CD4-positive, alpha-beta T cell treated with Interleukin-15 for 1 hour (primary cell): ENCODE measurements around the gene RNF133.
"Not testable (repeated sequence)": the region's sequence is repeated elsewhere in the genome, so short reads cannot be mapped to it uniquely, and the experiment has no call there.

ENCODE experiments used
- DNase-seq: peaks from one replicate; pipeline ENCODE4 v3.0.0-alpha.2; 2020

The RNF133 gene

DNA sequence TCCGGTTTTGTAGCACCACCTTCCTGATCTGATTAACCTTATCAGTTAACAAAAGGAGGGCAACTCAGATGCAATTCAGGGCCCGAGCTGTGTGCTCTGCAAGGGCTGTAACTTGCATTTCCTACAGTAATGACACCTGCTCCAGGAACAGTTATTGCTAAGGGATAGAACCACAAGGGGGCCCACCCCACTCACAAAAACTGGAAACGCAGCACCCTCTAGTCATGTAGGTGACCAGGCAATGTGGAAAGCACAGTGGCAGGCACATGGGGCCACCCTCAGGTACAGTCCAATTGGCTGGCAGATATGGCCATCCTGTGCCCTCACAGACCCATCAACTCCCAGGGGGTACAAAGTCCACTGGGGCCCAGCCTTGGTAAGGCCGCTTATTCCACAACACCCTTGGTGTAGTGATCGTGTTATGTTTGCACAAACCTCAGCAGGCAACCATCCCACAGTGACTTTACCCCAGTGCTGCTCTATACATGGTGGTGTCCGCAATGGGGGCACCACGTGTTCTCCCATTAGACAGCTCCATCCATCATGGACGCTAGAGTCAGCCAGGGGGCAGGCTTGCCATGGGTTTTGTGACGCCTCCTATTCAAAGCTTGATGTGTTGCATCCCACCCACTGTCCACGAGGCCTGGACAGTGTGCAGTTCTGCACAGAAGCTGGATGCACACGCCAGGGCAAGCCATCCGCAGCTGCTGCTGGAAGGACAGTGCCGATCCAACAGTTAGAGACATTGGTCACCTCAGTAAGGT, 9.4 kb downstream of the RNF133 start:
- no peak for DNase-seq

DNA sequence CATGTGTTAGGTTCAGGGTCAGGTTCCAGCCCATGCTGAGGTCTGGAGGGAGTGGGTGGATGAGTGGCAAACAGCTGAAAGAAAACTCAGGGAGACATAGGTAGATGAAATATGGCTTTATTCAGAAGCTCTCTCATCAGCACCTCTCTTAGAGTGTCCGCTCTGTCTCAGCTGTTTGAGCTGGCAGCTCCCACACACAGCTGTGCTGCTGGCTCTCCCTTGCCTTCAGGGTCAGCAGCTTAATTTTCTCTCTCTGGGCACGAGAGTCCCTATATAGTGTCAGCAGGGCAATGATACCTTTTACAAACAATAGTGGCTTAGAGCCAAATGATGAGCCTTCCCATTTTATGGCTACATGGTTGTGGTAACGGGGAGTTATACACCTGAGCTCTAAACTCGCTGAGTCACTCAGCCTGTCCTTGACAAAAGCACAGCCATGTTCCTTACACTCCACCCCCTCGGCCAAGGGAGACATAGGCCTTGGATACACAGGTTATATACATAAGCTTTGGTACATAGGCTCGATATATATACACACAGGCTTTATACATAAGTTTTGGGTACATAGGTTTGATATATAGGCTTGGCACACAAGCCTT, 10.4 kb downstream of the RNF133 start:
- no peak for DNase-seq

DNA sequence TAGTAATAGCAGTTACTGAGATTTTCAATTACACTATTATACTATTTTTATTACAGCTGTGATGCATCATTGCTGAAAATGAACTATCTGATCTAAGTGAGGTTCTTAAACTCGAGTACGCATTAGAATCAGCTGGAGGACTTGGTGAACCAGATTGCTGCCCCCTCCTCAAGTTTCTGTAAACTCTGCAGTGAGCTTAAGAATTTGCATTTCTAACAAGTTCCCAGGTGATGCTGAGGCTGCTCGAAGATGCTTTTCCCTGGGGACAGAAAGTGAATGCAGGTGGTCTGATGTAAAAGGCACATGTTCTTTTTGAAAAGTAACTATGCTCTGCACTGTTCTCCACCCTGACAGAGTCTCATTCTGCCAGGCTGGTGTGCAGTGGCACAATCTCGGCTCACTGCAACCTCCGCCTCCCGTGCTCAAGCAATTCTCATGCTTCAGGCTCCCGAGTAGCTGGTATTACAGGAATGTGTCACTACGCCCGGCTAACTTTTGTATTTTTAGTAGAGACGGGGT, 12.5 kb downstream of the RNF133 start:
- no peak for DNase-seq

DNA sequence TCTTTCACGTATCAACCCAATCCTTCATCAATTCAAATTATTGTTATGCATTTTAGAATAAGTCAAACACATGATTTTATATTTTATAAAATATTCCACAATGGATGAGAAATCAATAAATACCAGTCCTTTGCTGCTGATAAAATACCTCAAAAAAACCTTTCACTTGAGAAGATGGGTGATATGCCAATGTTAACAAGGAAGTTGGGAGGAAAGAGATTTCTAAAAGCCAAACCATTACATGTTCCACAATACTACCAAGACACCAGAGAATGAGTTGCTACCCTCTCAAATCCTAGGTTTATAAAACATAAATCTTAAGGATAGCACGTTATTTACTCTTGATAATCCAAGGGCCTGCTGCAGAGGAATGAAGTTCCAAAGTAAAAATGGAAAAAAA, 14.4 kb downstream of the RNF133 start:
- no peak for DNase-seq

- DNase-seq: no peak
These were observed 15.9 kb downstream of the RNF133 start for GRCh38 chr7:122682815-122683550.

GRCh38 chr7:122681186-122681585, 17.7 kb downstream of the RNF133 start:
- DNase-seq: not testable (repeated sequence)

DNA sequence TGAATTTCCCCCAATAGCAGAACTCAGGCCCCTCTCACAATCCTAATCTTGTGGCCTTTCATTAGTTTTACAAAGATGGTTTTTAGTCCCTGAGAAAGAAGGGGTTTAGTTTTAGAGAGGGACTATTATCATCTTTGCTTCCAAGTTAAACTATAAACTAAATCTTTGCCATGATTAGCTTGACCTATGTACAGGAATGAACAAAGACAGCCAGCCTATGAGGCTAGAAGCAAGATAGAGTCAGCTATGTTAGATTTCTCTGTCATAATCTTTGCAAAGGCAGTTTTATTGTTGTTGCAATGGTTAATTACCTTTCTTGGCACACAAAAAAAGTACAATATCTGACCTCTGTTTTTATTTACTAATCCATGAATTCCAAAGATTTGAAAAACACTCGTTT, 19.1 kb downstream of the RNF133 start:
- no peak for DNase-seq

- not testable (repeated sequence) for DNase-seq
These were observed 19.6 kb downstream of the RNF133 start for GRCh38 chr7:122679269-122679709.

GRCh38 chr7:122677149-122677548, 21.8 kb downstream of the RNF133 start:
- no peak for DNase-seq

- DNase-seq: no peak
These were observed 22.5 kb downstream of the RNF133 start for GRCh38 chr7:122676466-122676865.

- no peak for DNase-seq
These were observed 23.3 kb downstream of the RNF133 start for GRCh38 chr7:122675621-122676020.

GRCh38 chr7:122675011-122675410, 23.9 kb downstream of the RNF133 start:
- DNase-seq: no peak

GRCh38 chr7:122674502-122674901, 24.4 kb downstream of the RNF133 start:
- DNase-seq: no peak

DNA sequence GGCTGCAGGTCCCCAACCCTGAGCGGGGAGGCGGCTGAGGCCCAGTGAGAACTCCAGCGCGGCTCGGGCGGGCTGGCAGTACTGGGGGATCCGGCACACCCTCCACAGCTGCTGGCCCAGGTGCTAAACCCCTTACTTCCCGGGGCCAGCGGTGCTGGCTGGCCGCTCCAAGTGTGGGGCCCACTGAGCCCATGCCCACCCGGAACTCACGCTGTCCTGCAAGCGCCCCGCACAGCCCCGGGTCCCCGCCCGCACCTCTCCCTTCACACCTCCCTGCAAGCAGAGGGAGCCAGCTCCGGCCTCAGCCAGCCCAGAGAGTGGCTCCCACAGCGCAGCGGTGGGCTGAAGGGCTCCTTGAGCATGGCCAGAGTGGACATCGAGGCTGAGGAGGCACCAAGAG, 25.0 kb downstream of the RNF133 start:
- no peak for DNase-seq

DNA sequence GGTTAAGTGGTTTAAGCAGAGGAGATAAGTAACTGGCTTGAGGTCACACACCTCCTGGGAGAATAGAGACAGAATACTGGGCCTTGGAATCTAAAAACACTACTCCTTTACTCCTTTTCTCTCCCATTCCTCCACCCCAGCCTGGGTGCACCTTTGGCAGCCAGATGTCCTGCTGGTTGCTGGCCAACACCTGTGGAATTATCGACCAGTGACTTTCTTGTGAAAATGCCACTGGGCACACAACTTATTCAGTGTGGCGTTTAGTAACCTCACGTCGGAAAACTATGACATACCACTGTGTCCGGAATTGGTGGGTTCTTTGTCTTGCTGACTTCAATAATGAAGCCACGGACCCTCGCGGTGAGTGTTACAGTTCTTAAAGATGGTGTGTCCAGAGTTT, 26.4 kb downstream of the RNF133 start:
- DNase-seq: no peak

DNA sequence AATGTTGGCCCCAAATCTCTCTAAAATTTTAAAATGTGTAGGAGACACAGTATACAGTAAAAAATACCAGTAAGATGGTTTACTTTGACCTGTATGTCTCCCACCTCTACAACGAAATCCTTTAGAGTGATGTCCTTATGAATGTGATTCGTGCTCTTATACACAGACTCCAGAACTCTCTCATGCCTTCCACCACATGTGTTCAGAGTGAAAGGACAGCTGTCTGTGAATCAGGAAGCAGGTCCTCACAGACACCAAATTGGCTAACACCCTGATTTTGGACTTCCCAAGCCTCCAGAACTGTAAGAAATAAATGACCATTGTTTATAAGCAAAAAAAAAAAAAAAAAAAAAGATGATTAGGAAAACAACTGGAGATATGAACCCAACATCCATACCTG, 35.2 kb downstream of the RNF133 start:
- DNase-seq: no peak

DNA sequence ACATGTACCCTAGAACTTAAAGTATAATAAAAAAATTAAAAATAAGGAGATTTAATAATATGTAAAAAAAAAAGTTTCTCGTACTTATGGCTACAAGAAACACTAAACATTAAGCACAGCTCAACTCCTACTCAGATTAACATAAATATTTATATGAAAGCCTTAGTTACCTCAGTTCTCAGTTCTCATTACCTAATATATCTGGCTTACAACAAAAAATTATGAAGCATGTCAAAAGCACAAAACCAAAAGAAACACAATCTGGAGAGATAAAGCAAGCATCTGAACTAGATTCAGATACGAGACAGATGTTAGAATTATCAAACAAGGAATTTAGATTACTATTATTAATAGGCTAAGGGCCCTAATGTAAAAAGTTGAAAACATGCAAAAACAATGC, 40.1 kb downstream of the RNF133 start:
- DNase-seq: no peak

DNA sequence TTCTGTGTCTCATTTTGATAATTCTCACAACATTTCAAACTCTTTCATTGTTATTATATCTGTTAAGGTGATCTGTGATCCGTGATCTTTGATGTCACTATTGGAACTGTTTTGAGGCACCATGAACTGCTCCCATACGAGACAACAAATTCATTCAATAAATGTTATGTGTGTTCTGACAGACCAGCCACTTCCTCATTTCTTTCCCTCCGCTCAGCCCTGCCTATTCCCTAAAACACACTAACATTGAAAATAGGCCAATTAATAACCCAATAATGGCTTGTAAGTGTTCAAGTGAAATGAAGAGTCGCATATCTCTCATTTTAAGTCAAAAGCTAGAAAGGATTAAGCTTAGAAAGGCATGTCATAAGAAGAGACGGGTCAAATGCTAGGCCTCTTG, 45.2 kb downstream of the RNF133 start:
- DNase-seq: no peak

DNA sequence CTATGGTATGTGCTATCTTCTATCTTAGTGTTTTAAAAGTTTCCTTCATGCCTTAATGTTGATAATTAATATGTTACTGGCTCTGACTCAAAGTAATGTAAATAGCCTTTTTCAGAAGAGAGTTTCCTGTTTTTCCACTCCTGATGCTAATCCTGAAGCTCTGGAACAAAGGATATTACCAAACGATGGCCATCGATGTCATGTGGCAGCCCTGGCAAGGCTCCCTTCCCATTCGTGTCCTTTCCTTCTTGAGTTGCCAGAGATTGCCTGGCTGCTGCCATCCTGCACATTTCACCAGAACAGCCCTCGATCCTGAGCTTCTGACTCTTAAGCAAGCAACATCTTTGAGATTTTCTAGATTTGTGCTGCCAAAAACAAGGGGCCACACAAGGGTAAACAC, 46.0 kb downstream of the RNF133 start:
- DNase-seq: no peak

- no peak for DNase-seq
These were observed 47.5 kb downstream of the RNF133 start for GRCh38 chr7:122651451-122651850.
